HepG2 (cell line): Measurements from ENCODE around the gene PTPRM. TPM values are rescaled to one million over a fixed set of nuclear protein-coding genes. Genes with fewer than 3 reads are reported as not detected.

ENCODE experiments used
- BCLAF1 ChIP-seq: fragments of 450-650 bp; IDR thresholded peaks from 2 replicates; pipeline ENCODE4 v1.6.1; 2017; ENCODE audit warnings: mild to moderate bottlenecking
- JUNB ChIP-seq: sonication (generic); formaldehyde crosslinking; IDR thresholded peaks from 2 replicates; pipeline ENCODE4 v1.8.0; 2022; ENCODE audit warnings: missing genetic modification reagents, mild to moderate bottlenecking, borderline replicate concordance
- KLF15 ChIP-seq: sonication (generic); formaldehyde crosslinking; IDR thresholded peaks from 2 replicates; pipeline ENCODE4 v1.8.1; 2023; ENCODE audit warnings: borderline replicate concordance, mild to moderate bottlenecking, inconsistent platforms, missing genetic modification reagents, mixed read lengths
- MBNL3 ChIP-seq: fragments of 250-450 bp; sonication (Bioruptor Pico); conservative IDR thresholded peaks from 2 replicates; pipeline ENCODE4 v1.8.0; 2022; ENCODE audit warnings: mild to moderate bottlenecking, inconsistent platforms
- PAXIP1 ChIP-seq: sonication (generic); formaldehyde crosslinking; conservative IDR thresholded peaks from 2 replicates; pipeline ENCODE4 v1.4.0; 2020; ENCODE audit warnings: mild to moderate bottlenecking, missing genetic modification reagents, moderate library complexity
- TBX2 ChIP-seq: sonication (generic); formaldehyde crosslinking; IDR thresholded peaks from 2 replicates; pipeline ENCODE4 v1.5.0; 2020; ENCODE audit warnings: missing genetic modification reagents, mild to moderate bottlenecking, borderline replicate concordance
- TERF1 ChIP-seq: sonication (generic); formaldehyde crosslinking; IDR thresholded peaks from 2 replicates; pipeline ENCODE4 v1.8.0; 2022; ENCODE audit warnings: mild to moderate bottlenecking, missing genetic modification reagents, moderate library complexity
- TGIF2 ChIP-seq: IDR thresholded peaks from 2 replicates; pipeline ENCODE4 v1.6.1; 2016; ENCODE audit warnings: control low read depth, missing compliant biosample characterization
- ZNF121 ChIP-seq: sonication (generic); formaldehyde crosslinking; IDR thresholded peaks from 2 replicates; pipeline ENCODE4 v1.5.0; 2020; ENCODE audit warnings: mild to moderate bottlenecking, missing genetic modification reagents
- ZNF746 ChIP-seq: sonication (generic); formaldehyde crosslinking; IDR thresholded peaks from 2 replicates; pipeline ENCODE4 v1.8.0; 2022; ENCODE audit warnings: mild to moderate bottlenecking, missing genetic modification reagents
- polyA plus RNA-seq, 8 experiments: library from polyadenylated mRNA; depleted of rRNA in 3 of 8; stranded (reverse) in 7 of 8; unstranded in 1 of 8; fragments of >200 nt; fragmentation: Illumina TruSeq in 4 of 8; extraction: Trizol in 4 of 8; gene quantifications; 2 replicates each; pipeline versions ENCODE4 v1.2.1 to v1.2.3, GENCODE V29; 2011 to 2016; ENCODE audit warnings: low read depth in 4 of 8, missing spikeins in 1 of 8, mixed read lengths in 1 of 8; ENCODE audit not compliant: insufficient read depth in 1 of 8
- total RNA-seq, 5 experiments: library from RNA; depleted of rRNA; stranded (reverse); fragments of >200 nt; fragmentation: Illumina TruSeq; extraction: Trizol; gene quantifications; 2 replicates each; pipeline ENCODE4 v1.2.3, GENCODE V29; 2016; ENCODE audit warnings: low read depth in 1 of 5
- TF ChIP-seq, protein P1 (sequence below): sonication (generic); formaldehyde crosslinking; IDR thresholded peaks from 2 replicates; pipeline ENCODE4 v1.4.0; 2020; ENCODE audit warnings: missing genetic modification reagents
- TF ChIP-seq, protein P2 (sequence below): sonication (generic); formaldehyde crosslinking; IDR thresholded peaks from 2 replicates; pipeline ENCODE4 v1.5.1; 2020; ENCODE audit warnings: missing genetic modification reagents, mild to moderate bottlenecking, borderline replicate concordance
- TF ChIP-seq, protein P3 (sequence below): IDR thresholded peaks from 2 replicates; pipeline ENCODE4 v1.6.1; 2016

The PTPRM gene
- total and polyA plus RNA-seq, 2 of the 13 experiments (the other 11 are each of a cell fraction or from before 2014, with no cell fraction given): 12.6 to 108 TPM

- peak; percentile 92 for TF ChIP-seq PAXIP1 (CRISPR knock-in tag)
- TF ChIP-seq, protein P1, sequence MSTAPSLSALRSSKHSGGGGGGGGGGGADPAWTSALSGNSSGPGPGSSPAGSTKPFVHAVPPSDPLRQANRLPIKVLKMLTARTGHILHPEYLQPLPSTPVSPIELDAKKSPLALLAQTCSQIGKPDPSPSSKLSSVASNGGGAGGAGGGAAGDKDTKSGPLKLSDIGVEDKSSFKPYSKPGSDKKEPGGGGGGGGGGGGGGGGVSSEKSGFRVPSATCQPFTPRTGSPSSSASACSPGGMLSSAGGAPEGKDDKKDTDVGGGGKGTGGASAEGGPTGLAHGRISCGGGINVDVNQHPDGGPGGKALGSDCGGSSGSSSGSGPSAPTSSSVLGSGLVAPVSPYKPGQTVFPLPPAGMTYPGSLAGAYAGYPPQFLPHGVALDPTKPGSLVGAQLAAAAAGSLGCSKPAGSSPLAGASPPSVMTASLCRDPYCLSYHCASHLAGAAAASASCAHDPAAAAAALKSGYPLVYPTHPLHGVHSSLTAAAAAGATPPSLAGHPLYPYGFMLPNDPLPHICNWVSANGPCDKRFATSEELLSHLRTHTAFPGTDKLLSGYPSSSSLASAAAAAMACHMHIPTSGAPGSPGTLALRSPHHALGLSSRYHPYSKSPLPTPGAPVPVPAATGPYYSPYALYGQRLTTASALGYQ (CRISPR knock-in tag): peak; percentile 80; the same call in 1 of the 2 replicates
- TF ChIP-seq TBX2 (CRISPR knock-in tag): peak; percentile 82; the same call in 1 of the 2 replicates
- no peak for TF ChIP-seq KLF15
- TF ChIP-seq MBNL3: no peak
- no peak for TF ChIP-seq TGIF2 (CRISPR knock-in tag)
- peak; percentile 41; the same call in 1 of the 2 replicates for TF ChIP-seq ZNF746
- no peak for TF ChIP-seq BCLAF1
- TF ChIP-seq, protein P2, sequence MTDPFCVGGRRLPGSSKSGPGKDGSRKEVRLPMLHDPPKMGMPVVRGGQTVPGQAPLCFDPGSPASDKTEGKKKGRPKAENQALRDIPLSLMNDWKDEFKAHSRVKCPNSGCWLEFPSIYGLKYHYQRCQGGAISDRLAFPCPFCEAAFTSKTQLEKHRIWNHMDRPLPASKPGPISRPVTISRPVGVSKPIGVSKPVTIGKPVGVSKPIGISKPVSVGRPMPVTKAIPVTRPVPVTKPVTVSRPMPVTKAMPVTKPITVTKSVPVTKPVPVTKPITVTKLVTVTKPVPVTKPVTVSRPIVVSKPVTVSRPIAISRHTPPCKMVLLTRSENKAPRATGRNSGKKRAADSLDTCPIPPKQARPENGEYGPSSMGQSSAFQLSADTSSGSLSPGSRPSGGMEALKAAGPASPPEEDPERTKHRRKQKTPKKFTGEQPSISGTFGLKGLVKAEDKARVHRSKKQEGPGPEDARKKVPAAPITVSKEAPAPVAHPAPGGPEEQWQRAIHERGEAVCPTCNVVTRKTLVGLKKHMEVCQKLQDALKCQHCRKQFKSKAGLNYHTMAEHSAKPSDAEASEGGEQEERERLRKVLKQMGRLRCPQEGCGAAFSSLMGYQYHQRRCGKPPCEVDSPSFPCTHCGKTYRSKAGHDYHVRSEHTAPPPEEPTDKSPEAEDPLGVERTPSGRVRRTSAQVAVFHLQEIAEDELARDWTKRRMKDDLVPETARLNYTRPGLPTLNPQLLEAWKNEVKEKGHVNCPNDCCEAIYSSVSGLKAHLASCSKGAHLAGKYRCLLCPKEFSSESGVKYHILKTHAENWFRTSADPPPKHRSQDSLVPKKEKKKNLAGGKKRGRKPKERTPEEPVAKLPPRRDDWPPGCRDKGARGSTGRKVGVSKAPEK (CRISPR knock-in tag): 0 out of 2 replicates have a peak, but pooled peaks have one; percentile 55
- TF ChIP-seq, protein P3, sequence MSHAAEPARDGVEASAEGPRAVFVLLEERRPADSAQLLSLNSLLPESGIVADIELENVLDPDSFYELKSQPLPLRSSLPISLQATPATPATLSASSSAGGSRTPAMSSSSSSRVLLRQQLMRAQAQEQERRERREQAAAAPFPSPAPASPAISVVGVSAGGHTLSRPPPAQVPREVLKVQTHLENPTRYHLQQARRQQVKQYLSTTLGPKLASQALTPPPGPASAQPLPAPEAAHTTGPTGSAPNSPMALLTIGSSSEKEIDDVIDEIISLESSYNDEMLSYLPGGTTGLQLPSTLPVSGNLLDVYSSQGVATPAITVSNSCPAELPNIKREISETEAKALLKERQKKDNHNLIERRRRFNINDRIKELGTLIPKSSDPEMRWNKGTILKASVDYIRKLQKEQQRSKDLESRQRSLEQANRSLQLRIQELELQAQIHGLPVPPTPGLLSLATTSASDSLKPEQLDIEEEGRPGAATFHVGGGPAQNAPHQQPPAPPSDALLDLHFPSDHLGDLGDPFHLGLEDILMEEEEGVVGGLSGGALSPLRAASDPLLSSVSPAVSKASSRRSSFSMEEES (CRISPR knock-in tag): no peak; the same call in 1 of the 2 replicates
- TF ChIP-seq TERF1: no peak
- TF ChIP-seq ZNF121 (CRISPR knock-in tag): no peak
- TF ChIP-seq JUNB (CRISPR knock-in tag): peak; percentile 64; the same call in 1 of the 2 replicates
Measured at GRCh38 chr18:8341481-8342230, 774.5 kb downstream of the PTPRM start (continued).
